Raji (cell line): ENCODE measurements around the gene ZFYVE26.

Source experiments
- POLR2A ChIP-seq: IDR thresholded peaks from 2 replicates; pipeline ENCODE4 v1.6.1; 2011; ENCODE audit warnings: low read depth, low read length, control low read depth; ENCODE audit not compliant: insufficient read depth

Gene ZFYVE26

GRCh38 chr14:67776653-67777322 lies 39.6 kb downstream of the ZFYVE26 start:
- TF ChIP-seq POLR2A, result no peak

DNA sequence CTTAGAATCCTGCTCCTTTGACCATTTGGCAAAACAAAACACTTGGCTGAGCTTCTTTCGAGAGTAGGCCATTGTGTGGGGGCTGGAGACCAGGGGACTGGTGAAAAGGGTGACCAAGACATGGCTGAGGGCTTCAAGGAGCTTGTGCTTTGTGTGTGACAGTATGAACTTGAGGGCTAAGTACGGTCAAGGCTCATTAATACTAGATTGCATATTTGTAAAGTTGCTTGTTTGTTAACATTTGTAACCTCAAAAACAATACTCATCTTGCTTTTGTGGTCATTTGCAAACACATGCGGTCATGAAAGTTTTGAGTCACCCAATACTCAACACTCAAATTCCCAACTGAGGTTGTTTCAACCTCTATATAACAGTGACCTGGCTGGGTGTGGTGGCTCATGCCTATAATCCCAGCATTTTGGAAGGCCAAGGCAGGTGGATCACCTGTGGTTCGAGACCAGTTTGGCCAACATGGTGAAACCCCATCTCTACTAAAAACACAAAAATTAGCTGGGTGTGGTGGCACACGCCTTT lies 42.5 kb downstream of the ZFYVE26 start:
- no peak for TF ChIP-seq POLR2A

- no peak for TF ChIP-seq POLR2A
These were observed 48.2 kb downstream of the ZFYVE26 start for GRCh38 chr14:67768219-67768618.

DNA sequence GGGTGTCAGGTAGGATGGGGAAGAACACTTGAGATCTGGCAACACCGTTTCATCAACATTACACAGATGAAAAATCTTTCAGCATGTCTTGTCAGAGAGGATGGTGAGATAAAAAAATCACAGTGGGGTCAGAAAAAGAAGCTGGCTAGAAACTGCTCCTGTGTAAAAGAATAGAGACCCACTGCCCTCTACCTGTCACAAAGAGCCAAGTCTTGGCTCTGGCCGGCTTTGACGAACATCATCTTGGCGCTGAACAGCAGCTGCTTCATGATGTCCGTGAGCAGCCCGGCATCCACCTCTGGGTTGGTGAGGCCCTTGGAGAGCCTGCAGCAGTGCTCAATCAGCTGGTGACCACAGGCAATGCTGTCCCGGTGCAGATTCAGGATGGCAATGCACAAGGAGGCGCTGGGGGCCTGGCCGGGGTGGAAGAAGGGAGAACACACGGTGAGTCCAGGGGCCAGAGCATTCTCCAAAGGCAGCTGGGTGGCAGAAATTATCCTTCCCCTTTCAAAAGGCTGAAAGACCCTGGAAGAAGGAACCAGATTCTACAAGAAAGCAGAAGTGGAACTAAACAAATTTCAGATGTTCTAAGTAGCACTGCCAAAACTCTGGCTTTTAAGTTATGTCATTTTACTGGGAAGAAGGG lies 50.2 kb downstream of the ZFYVE26 start:
- no peak for TF ChIP-seq POLR2A

- TF ChIP-seq POLR2A, result no peak
These were observed 51.1 kb downstream of the ZFYVE26 start for GRCh38 chr14:67765192-67765834.

DNA sequence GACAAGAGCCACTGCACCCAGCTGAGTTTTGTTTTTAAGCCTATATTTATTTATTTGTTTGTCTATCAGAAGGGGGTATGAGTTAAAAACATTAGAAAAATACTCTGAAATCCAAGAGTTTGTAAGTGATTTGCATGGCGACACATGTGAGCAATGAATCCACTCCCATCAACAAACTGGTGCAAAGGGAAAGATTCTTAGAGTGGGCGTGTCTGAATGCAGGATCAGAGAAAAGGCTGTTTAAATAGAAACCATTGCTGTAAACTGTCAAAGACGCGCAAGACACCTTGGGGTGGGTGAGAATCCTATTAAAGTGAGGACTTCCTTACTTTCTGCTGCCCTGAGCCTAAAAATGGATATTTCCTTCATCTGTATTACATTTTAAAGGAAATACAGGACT lies 51.9 kb downstream of the ZFYVE26 start:
- TF ChIP-seq POLR2A, result no peak

GRCh38 chr14:67763158-67763822 lies 53.1 kb downstream of the ZFYVE26 start:
- no peak for TF ChIP-seq POLR2A

DNA sequence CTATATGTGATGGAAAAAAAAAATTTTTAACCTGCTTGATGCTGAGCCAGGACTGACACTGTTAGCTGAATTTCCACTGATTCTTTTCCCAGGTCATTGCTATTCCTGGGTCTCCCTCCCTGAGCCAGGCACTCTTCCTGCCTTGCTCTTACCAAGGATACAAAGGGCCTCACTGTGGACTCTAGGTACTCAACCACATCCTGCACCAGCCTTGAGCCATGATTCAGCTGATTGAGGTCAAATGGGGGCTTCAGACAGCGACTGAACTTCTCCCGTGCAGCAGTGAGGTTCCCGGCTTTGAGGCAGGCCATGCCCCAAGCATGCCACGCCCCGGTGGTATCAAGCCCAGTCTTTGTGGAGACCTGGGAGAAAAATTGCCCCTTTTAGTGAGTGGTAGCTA lies 54.3 kb downstream of the ZFYVE26 start:
- TF ChIP-seq POLR2A, result no peak

DNA sequence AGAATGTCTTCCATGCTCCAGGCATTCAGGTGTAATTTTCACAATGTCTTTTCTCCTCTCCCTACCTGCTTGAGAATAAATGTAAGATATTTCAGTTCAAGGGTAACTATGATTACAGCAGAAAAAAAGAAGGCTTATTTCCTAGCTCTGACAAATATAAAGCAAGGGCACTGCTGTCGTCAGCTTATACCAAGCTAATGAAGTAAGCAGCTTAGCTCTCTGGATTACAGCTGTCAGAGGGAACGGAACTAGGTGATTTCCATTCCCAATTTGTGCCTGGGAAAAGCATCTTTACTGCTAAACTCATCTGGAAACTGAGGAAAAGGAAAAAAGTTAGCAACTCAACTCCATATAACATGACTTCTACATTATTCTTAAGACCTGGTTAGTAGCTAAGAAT lies 56.5 kb downstream of the ZFYVE26 start:
- no peak for TF ChIP-seq POLR2A

GRCh38 chr14:67757175-67757574 lies 59.2 kb downstream of the ZFYVE26 start:
- no peak for TF ChIP-seq POLR2A

DNA sequence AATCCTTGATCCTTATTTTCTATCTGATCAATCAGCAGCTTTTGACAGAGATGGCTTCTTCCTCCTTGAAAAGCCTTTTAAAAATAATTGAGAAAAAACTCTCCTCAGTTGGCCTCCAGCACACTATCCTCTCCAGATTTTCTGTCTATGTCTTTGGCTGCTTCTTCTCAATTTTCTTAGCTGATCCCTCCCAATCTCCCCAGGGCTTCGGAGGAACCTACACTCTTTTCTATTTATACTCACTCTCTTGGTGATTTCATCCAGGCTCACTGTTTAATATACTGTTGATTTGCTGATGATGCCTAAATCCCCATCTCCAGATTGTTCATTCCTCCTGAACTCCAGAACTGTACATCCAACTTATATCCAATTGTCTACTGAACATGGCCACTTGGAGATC lies 59.9 kb downstream of the ZFYVE26 start:
- TF ChIP-seq POLR2A, result no peak

GRCh38 chr14:67749341-67750084 lies 66.9 kb downstream of the ZFYVE26 start:
- TF ChIP-seq POLR2A, result no peak

GRCh38 chr14:67748312-67748711 lies 68.1 kb downstream of the ZFYVE26 start:
- TF ChIP-seq POLR2A, result no peak

- no peak for TF ChIP-seq POLR2A
These were observed 69.5 kb downstream of the ZFYVE26 start for GRCh38 chr14:67746927-67747326.

- no peak for TF ChIP-seq POLR2A
These were observed 72.3 kb downstream of the ZFYVE26 start for GRCh38 chr14:67744046-67744445.
